SK-N-SH treated with all-trans-retinoic acid at 6 μM for 48 hours (cell line): Measurements from ENCODE around the gene SLC37A4.

Experiments used
- ARNTL ChIP-seq: fragments of 450-650 bp; formaldehyde crosslinking; IDR thresholded peaks from 2 replicates; pipeline ENCODE4 v1.5.0; 2020; ENCODE audit warnings: low read depth, mild to moderate bottlenecking, moderate library complexity, borderline replicate concordance
- CSDC2 ChIP-seq: fragments of 250-450 bp; sonication (Bioruptor Pico); IDR thresholded peaks from 2 replicates; pipeline ENCODE4 v1.5.0; 2020; ENCODE audit warnings: mild to moderate bottlenecking, moderate library complexity
- TOX ChIP-seq: fragments of 250-450 bp; sonication (Bioruptor Pico); IDR thresholded peaks from 2 replicates; pipeline ENCODE4 v1.8.0; 2021; ENCODE audit warnings: mild to moderate bottlenecking, moderate library complexity, borderline replicate concordance
- ZC3H10 ChIP-seq: fragments of 250-450 bp; sonication (Bioruptor Pico); IDR thresholded peaks from 2 replicates; pipeline ENCODE4 v1.5.1; 2021; ENCODE audit warnings: mild to moderate bottlenecking, moderate library complexity
- ZFP3 ChIP-seq: fragments of 250-450 bp; sonication (Bioruptor Pico); IDR thresholded peaks from 2 replicates; pipeline ENCODE4 v1.5.0; 2020; ENCODE audit warnings: mild to moderate bottlenecking, moderate library complexity
- ZFP30 ChIP-seq: fragments of 450-650 bp; formaldehyde crosslinking; IDR thresholded peaks from 2 replicates; pipeline ENCODE4 v1.5.0; 2022; ENCODE audit warnings: mild to moderate bottlenecking, moderate library complexity
- ZNF8 ChIP-seq: fragments of 450-650 bp; formaldehyde crosslinking; IDR thresholded peaks from 2 replicates; pipeline ENCODE4 v1.5.0; 2020; ENCODE audit warnings: mild to moderate bottlenecking, moderate library complexity
- TF ChIP-seq, protein P1 (sequence below): fragments of 250-450 bp; sonication (Bioruptor Pico); IDR thresholded peaks from 2 replicates; pipeline ENCODE4 v1.5.1; 2020; ENCODE audit warnings: low read depth, mild to moderate bottlenecking, moderate library complexity
- TF ChIP-seq, protein P2 (sequence below): fragments of 250-450 bp; sonication (Bioruptor Pico); IDR thresholded peaks from 2 replicates; pipeline ENCODE4 v1.8.0; 2020; ENCODE audit warnings: mild to moderate bottlenecking, moderate library complexity, borderline replicate concordance

DNA sequence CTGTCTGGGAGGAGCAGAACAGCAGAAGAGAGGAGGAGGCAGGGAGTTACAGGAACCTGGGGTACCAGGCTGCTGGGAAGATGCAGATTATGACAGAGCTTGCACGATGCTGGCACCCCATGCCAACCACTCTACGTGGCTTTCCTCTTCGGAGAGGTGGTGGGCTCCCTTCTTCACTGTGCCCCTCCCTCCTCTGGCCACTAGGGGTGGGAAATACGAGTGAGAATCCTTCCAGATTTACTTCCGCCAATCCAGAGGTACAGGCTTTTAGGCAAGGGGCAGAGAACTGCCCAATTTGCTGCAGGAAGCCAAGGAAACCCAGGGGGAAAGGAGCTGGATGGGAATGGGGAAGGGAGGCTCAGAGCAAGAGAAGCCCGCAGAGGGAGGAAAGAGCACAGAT lies 14.0 kb upstream of the SLC37A4 start:
- TF ChIP-seq ARNTL (CRISPR knock-in tag) (no peak), CSDC2 (no peak), TOX (CRISPR knock-in tag) (no peak), ZFP3 (CRISPR knock-in tag) (no peak), ZC3H10 (no peak), ZNF8 (CRISPR knock-in tag) (no peak), ZFP30 (no peak)
- TF ChIP-seq, protein P1, sequence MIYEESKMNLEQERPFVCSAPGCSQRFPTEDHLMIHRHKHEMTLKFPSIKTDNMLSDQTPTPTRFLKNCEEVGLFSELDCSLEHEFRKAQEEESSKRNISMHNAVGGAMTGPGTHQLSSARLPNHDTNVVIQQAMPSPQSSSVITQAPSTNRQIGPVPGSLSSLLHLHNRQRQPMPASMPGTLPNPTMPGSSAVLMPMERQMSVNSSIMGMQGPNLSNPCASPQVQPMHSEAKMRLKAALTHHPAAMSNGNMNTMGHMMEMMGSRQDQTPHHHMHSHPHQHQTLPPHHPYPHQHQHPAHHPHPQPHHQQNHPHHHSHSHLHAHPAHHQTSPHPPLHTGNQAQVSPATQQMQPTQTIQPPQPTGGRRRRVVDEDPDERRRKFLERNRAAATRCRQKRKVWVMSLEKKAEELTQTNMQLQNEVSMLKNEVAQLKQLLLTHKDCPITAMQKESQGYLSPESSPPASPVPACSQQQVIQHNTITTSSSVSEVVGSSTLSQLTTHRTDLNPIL (CRISPR knock-in tag): no peak
- TF ChIP-seq, protein P2, sequence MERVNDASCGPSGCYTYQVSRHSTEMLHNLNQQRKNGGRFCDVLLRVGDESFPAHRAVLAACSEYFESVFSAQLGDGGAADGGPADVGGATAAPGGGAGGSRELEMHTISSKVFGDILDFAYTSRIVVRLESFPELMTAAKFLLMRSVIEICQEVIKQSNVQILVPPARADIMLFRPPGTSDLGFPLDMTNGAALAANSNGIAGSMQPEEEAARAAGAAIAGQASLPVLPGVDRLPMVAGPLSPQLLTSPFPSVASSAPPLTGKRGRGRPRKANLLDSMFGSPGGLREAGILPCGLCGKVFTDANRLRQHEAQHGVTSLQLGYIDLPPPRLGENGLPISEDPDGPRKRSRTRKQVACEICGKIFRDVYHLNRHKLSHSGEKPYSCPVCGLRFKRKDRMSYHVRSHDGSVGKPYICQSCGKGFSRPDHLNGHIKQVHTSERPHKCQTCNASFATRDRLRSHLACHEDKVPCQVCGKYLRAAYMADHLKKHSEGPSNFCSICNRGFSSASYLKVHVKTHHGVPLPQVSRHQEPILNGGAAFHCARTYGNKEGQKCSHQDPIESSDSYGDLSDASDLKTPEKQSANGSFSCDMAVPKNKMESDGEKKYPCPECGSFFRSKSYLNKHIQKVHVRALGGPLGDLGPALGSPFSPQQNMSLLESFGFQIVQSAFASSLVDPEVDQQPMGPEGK (CRISPR knock-in tag): no peak
